ENCODE measurements around the gene NFIA. TPM values are rescaled to one million over a fixed set of nuclear protein-coding genes. Genes with fewer than 3 reads are reported as not detected.

NFIA gene
- total RNA-seq, 1 experiment from 2014 or later = 0.35 TPM

DNA sequence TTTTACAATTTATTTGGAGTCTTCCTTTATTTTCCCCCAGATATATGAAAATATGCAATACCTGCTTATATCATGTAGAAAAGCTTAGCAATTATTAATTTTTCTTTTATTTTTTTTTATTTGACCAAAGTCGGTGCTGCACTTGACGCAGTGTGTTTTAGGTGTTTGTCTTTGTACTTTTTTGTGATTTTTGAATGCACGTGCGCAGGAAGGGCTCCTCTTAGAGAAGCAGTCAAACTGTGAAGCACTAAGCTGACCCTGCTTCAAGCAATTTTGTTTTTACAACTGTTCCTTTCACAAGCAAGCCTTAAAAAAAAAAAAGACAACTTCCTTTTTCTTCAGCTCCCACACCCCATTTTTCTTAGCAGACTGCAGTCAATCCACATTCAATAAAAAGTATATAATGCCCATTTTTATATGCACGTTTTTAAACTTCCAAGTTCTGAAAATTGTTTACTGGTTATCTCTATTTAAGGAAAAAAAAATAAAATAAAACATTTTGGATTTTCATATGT lies 375.2 kb downstream of the NFIA start:
- no CpG with 5 or more reads among the region's 5 CpGs for WGBS (ENCODE audit: extremely low coverage, insufficient read length, low lambda C conversion rate)
- Histone ChIP-seq H2BK15ac (ENCODE audit: low read depth, low read length) (no peak overlapping the region), H3K79me2 (ENCODE audit: insufficient read depth, low read length) (no peaks in the 10 kb centered on the region), H3K4ac (ENCODE audit: low read depth, low read length) (no peak overlapping the region), H3T11ph (ENCODE audit: low read length) (no peak overlapping the region), H3K18ac (ENCODE audit: insufficient read length, low read depth, low read length) (no peak overlapping the region), H2AFZ (ENCODE audit: low read length) (no peak overlapping the region), H3K9me3 (ENCODE audit: control insufficient read depth, low read depth, low read length) (no peaks in the 10 kb centered on the region), H4K91ac (ENCODE audit: insufficient read length, low read depth, low read length) (no peak overlapping the region), H4K8ac (replicated peaks; ENCODE audit: insufficient read length, low read depth, low read length) (no peak overlapping the region), H3K9ac (ENCODE audit: extremely low read depth, insufficient read length, low read length) (no peak overlapping the region), H3K23me2 (ENCODE audit: insufficient read length, low read depth, low read length, poor library complexity, severe bottlenecking) (no peaks in the 10 kb centered on the region), H3K14ac (ENCODE audit: insufficient read depth, low read length) (no peak overlapping the region), H4K5ac (ENCODE audit: insufficient read length, low read depth, low read length) (no peak overlapping the region), H4K20me1 (ENCODE audit: control insufficient read depth, insufficient read depth, insufficient read length) (no peaks in the 10 kb centered on the region), H3K23ac (ENCODE audit: insufficient read length, low read depth, low read length) (no peak overlapping the region), H3K4me2 (ENCODE audit: insufficient read depth, insufficient read length, low read length) (no peak overlapping the region), H2BK20ac (ENCODE audit: low read depth, low read length, poor library complexity, severe bottlenecking) (no peak overlapping the region), H2BK120ac (ENCODE audit: low read depth, low read length, poor library complexity, severe bottlenecking) (no peak overlapping the region), H3K27me3 (ENCODE audit: insufficient read depth, low read length) (no peaks in the 10 kb centered on the region), H3K79me1 (ENCODE audit: insufficient read depth, low read depth, low read length, poor library complexity, severe bottlenecking) (no peaks in the 10 kb centered on the region), H2BK12ac (ENCODE audit: insufficient read length, low read depth, low read length) (no peak overlapping the region), H2BK5ac (ENCODE audit: insufficient read length, low read length) (no peak overlapping the region), H3K27ac (ENCODE audit: insufficient read length, low read depth, low read length) (no peak overlapping the region), H3K4me1 (ENCODE audit: insufficient read depth, low read length) (no peaks in the 10 kb centered on the region; the same call in 1 of the 2 replicates), H2AK5ac (ENCODE audit: insufficient read length, low read length) (no peak overlapping the region), H3K56ac (ENCODE audit: insufficient read length, low read depth, low read length) (no peak overlapping the region)
- DNase-seq = no peak
- Mint-ChIP-seq H3K9me3 (no peaks in the 10 kb centered on the region; a peak in 1 of 5 replicates), H3K4me3 (no peak overlapping the region), H3K27me3 (ENCODE audit: low read depth) (peaks cover 3% of the 10 kb centered on the region; the same call in 1 of the 2 replicates), H3K4me1 (peaks cover 54 to 58% of the 10 kb centered on the region in 2 experiments), H3K36me3 (ENCODE audit: insufficient read depth in 1 of 3, low read depth in 3 of 3) (no peaks in the 10 kb centered on the region), H3K27ac (no peak overlapping the region)
- TF ChIP-seq CTCF (conservative IDR thresholded peaks at IDR 0.05) = no peak

Measured in H9 (cell line).